ENCODE data around the gene HIVEP3. TPM values are rescaled to one million over a fixed set of nuclear protein-coding genes. Genes with fewer than 3 reads are reported as not detected.

Gene HIVEP3
- polyA plus RNA-seq, 1 of the 3 experiments (the other 2 are of a cell fraction) = 6.4 TPM

- Histone ChIP-seq H3F3A (replicated peaks; ENCODE audit: insufficient read depth) (peaks cover 5% of the 10 kb centered on the region), H3K4me1 (ENCODE audit: control insufficient read depth in 1 of 2, insufficient read depth in 2 of 2, low read depth in 1 of 2, low read length in 1 of 2) (peaks cover 5 to 23% of the 10 kb centered on the region in 2 experiments; a peak in 2 of 4 replicates), H3K4me3 (ENCODE audit: low read depth in 2 of 2, low read length in 1 of 2) (no peak overlapping the region), H2AFZ (ENCODE audit: low read depth) (no peak overlapping the region), H3K27ac (ENCODE audit: low read depth in 2 of 2, low read length in 1 of 2) (no peak overlapping the region; a peak in 1 of 4 replicates), H3K9me2 (no peaks in the 10 kb centered on the region), H3K79me2 (ENCODE audit: insufficient read depth) (no peaks in the 10 kb centered on the region), H3K27me3 (ENCODE audit: insufficient read depth) (no peaks in the 10 kb centered on the region), H3K9me3 (no peaks in the 10 kb centered on the region), H3K4me2 (no peak overlapping the region), H3K9ac (no peak overlapping the region), H3K36me3 (replicated peaks in 1 of 2; ENCODE audit: control insufficient read depth in 1 of 2, insufficient read depth in 2 of 2, low read length in 1 of 2) (no peaks in the 10 kb centered on the region), H4K20me1 (ENCODE audit: insufficient read depth) (no peaks in the 10 kb centered on the region; the same call in 1 of the 2 replicates)
- WGBS (ENCODE audit: low lambda C conversion rate) = 90% methylated on average over 6 of the region's 6 CpGs
- CTCF ChIA-PET = interaction anchor here (1.0 to 4.0 kb wide), 3 partner anchors 11 to 37 kb away, joined by 3 to 22 read pairs (median 12); no protein-coding TSS in a partner anchor
- no peak for DNase-seq
- TF ChIP-seq SIN3A (IDR thresholded peaks at IDR 0.05; ENCODE audit: borderline replicate concordance, low read depth, low read length) = no peak
- no peak for TF ChIP-seq PBX3 (IDR thresholded peaks at IDR 0.05)
- no peak for TF ChIP-seq EP300 (IDR thresholded peaks at IDR 0.05; ENCODE audit: borderline replicate concordance in 1 of 2, low read depth in 1 of 2, low read length in 1 of 2)
- no peak for TF ChIP-seq CTCF (IDR thresholded peaks at IDR 0.05)
- TF ChIP-seq FOXM1 (IDR thresholded peaks at IDR 0.05; ENCODE audit: low read depth) = no peak
- TF ChIP-seq JUND (IDR thresholded peaks at IDR 0.05) = no peak
- POLR2A ChIA-PET = no interaction called here
Measured at GRCh38 chr1:41537251-41537650, 381.5 kb downstream of the HIVEP3 start.

GRCh38 chr1:41536361-41536802 is 382.3 kb downstream of the HIVEP3 start:
- ChIA-PET POLR2A (no interaction called here), CTCF (interaction anchor here (1.9 to 4.0 kb wide), 3 partner anchors 20 to 38 kb away, joined by 5 to 22 read pairs (median 12); no protein-coding TSS in a partner anchor)
- Histone ChIP-seq H3F3A (replicated peaks; ENCODE audit: insufficient read depth) (peaks cover 5% of the 10 kb centered on the region), H3K36me3 (replicated peaks in 1 of 2; ENCODE audit: control insufficient read depth in 1 of 2, insufficient read depth in 2 of 2, low read length in 1 of 2) (no peaks in the 10 kb centered on the region), H3K4me3 (ENCODE audit: low read depth in 2 of 2, low read length in 1 of 2) (no peak overlapping the region), H2AFZ (ENCODE audit: low read depth) (no peak overlapping the region), H4K20me1 (ENCODE audit: insufficient read depth) (no peaks in the 10 kb centered on the region; the same call in 1 of the 2 replicates), H3K4me2 (no peak overlapping the region), H3K9me2 (no peaks in the 10 kb centered on the region), H3K79me2 (ENCODE audit: insufficient read depth) (no peaks in the 10 kb centered on the region), H3K9me3 (no peaks in the 10 kb centered on the region), H3K27me3 (ENCODE audit: insufficient read depth) (no peaks in the 10 kb centered on the region), H3K27ac (ENCODE audit: low read depth in 2 of 2, low read length in 1 of 2) (no peak overlapping the region), H3K4me1 (ENCODE audit: control insufficient read depth in 1 of 2, insufficient read depth in 2 of 2, low read depth in 1 of 2, low read length in 1 of 2) (peaks cover 5 to 23% of the 10 kb centered on the region in 2 experiments; a peak in 2 of 4 replicates), H3K9ac (no peak overlapping the region)
- WGBS (ENCODE audit: low lambda C conversion rate) = 95% methylated on average over 4 of the region's 4 CpGs
- no peak for DNase-seq
- TF ChIP-seq TEAD4 (IDR thresholded peaks at IDR 0.05; ENCODE audit: borderline replicate concordance, insufficient read depth) (no peak), IRF3 (IDR thresholded peaks at IDR 0.05; ENCODE audit: low read depth, low read length) (no peak)
